ENCODE measurements around the gene CEP250.

Gene CEP250

GRCh38 chr20:35431621-35432429 is 23.6 kb upstream of the CEP250 start:
- DNase-seq (ENCODE audit: low read depth), result no peak
- in situ Hi-C loops (cut with HindIII; ENCODE audit: low sequenced_read_pairs), result loop anchor here (5.0 kb wide), 1 partner anchor 75 kb away; no protein-coding TSS in a partner anchor
- H3K4me3 ChIP-seq (ENCODE audit: low read depth, low read length), result no peak overlapping the region
- no peak for TF ChIP-seq CTCF (IDR thresholded peaks at IDR 0.05; ENCODE audit: low read depth, low read length, missing control alignments)

GRCh38 chr20:35432430-35432735 is 23.0 kb upstream of the CEP250 start:
- in situ Hi-C loops (cut with HindIII; ENCODE audit: low sequenced_read_pairs), result loop anchor here (5.0 kb wide), 1 partner anchor 75 kb away; no protein-coding TSS in a partner anchor
- DNase-seq (ENCODE audit: low read depth), result no peak
- TF ChIP-seq CTCF (IDR thresholded peaks at IDR 0.05; ENCODE audit: low read depth, low read length, missing control alignments), result peak; percentile 4

GRCh38 chr20:35433337-35433736 is 22.1 kb upstream of the CEP250 start:
- no peak for TF ChIP-seq CTCF (IDR thresholded peaks at IDR 0.05; ENCODE audit: low read depth, low read length, missing control alignments)
- no peak for DNase-seq (ENCODE audit: low read depth)
- no peak overlapping the region for H3K4me3 ChIP-seq (ENCODE audit: low read depth, low read length)
- in situ Hi-C loops (cut with HindIII; ENCODE audit: low sequenced_read_pairs), result loop anchor here (5.0 kb wide), 1 partner anchor 76 kb away; no protein-coding TSS in a partner anchor

More at GRCh38 chr20:35432430-35432735, 23.0 kb upstream of the CEP250 start:
- H3K4me3 ChIP-seq (ENCODE audit: low read depth, low read length), result no peak overlapping the region

- DNase-seq (ENCODE audit: low read depth), result no peak
- no peak for TF ChIP-seq CTCF (IDR thresholded peaks at IDR 0.05; ENCODE audit: low read depth, low read length, missing control alignments)
- in situ Hi-C loops (cut with HindIII; ENCODE audit: low sequenced_read_pairs), result loop anchor here (5.0 kb wide), 1 partner anchor 77 kb away; no protein-coding TSS in a partner anchor
- H3K4me3 ChIP-seq (ENCODE audit: low read depth, low read length), result peak overlapping the region; percentile 41
Observed at GRCh38 chr20:35434085-35435005, 21.1 kb upstream of the CEP250 start.

GRCh38 chr20:35436177-35436573 is 19.2 kb upstream of the CEP250 start:
- H3K4me3 ChIP-seq (ENCODE audit: low read depth, low read length), result peak overlapping the region; percentile 41
- in situ Hi-C loops (cut with HindIII; ENCODE audit: low sequenced_read_pairs), result no loop called here
- no peak for TF ChIP-seq CTCF (IDR thresholded peaks at IDR 0.05; ENCODE audit: low read depth, low read length, missing control alignments)
- DNase-seq (ENCODE audit: low read depth), result no peak

GRCh38 chr20:35437599-35437998 is 17.8 kb upstream of the CEP250 start:
- H3K4me3 ChIP-seq (ENCODE audit: low read depth, low read length), result peak overlapping the region; percentile 41
- no peak for TF ChIP-seq CTCF (IDR thresholded peaks at IDR 0.05; ENCODE audit: low read depth, low read length, missing control alignments)
- in situ Hi-C loops (cut with HindIII; ENCODE audit: low sequenced_read_pairs), result no loop called here
- DNase-seq (ENCODE audit: low read depth), result no peak

Measured in astrocyte of the cerebellum (primary cell).